ENCODE measurements around the gene CNKSR3.
"Not testable (repeated sequence)": the region's sequence is repeated elsewhere in the genome, so short reads cannot be mapped to it uniquely, and the experiment has no call there.

Gene CNKSR3

DNA sequence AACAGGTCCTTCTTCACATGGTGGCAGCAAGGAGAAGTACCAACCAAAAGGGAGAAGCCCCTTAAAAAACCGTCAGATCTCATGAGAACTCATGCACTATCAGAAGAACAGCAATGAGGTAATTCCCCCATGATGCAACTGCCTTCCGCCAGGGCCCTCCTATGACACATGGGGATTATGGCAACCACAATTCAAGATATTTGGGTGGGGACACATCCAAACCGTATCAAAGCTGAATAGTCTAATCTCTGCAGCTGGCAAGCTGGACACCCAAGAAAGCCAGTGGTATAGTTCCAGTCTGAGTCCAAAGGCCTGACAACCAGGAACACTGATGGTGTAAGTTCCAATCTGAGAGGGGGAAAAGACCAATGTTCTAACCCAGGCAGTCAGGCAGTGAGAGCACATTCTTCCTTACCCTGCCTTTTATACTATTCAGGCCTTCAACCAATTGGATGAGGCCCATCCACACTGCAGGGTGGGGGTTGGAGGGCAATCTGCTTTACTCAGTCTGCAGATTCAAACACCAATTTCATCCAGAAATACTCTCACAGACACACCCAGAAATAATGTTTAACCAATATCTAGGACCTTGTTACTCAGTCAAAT lies 17.9 kb upstream of the CNKSR3 start:
- DNase-seq (ENCODE audit: low read depth in 1 of 2, low spot score in 1 of 2) = no peak

DNA sequence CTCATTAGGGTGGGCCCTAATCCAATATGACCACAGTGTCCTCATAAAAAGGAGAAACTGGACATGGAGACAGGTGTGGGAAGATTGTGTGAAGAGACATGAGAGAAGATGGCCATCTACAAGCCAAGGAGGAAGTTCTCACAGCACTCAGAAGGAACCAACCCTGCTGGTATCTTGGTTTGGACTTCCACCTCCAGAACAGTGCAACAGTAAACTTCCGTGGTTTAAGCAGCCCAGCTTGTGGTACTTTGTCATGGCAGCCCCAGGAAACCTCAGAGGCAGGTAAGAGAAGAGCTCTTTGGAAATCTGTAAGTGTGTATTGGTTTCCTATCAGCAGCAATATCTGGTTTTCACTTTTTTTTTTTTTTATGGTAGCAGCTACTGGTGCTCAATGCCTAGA lies 16.5 kb upstream of the CNKSR3 start:
- no peak for DNase-seq (ENCODE audit: low read depth in 1 of 2, low spot score in 1 of 2)

DNA sequence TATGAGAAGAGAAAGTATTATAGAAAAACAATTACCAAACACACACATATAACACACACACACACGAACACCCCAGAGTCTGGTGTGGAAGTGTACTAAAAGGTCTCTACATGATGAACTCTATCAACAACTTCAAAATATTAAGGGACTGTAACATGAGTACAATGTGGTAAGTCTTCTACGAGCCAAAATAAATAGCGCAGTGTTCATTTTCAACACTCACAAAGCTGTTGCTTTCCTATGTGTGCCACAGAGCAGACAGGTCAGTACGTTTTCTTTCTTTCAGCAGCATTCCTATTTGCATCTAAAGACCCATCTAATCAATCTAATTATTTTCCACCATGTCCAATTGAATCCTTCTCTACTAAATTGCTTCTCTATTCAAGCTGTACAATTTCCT lies 12.1 kb upstream of the CNKSR3 start:
- DNase-seq (ENCODE audit: low read depth in 1 of 2, low spot score in 1 of 2) = no peak

DNA sequence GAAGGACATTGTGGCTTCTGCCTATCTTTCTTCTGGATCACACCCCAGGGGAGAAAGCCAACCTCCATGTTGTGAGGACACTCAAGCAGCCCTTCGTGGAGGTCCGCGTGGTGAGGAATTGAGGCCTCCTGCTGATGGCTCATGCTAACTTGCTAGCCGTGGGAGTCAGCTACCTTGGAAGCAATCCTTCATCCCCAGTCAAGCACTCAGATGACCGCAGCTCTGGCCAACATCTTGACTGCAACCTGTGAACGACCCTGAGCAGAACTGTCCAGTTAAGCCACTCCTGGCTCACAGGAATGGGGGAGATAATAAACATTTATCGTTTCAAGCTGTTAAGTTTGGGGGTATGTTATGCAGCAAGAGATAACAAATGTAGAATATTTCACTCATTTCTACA lies 10.9 kb upstream of the CNKSR3 start:
- no peak for DNase-seq (ENCODE audit: low read depth in 1 of 2, low spot score in 1 of 2)

DNA sequence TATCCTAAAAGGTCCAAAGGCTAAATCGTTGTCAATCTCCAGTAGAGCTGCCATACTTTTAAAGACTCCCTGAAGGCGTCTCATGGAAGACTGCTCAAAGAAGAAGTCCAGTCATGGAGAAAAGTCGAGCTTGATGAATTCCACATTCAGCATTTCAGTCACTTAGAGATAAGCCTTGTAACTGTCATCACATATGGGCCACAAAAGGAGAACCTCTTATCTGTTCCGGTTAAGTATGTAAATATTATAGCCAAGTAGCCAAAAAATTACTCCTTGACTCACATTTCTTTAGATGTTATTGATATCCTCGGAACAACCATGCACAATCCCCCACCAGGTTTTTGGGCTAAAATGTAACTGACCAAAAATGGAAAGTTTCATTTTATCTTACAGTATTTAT lies 9.8 kb upstream of the CNKSR3 start:
- DNase-seq (ENCODE audit: low read depth in 1 of 2, low spot score in 1 of 2) = no peak

DNA sequence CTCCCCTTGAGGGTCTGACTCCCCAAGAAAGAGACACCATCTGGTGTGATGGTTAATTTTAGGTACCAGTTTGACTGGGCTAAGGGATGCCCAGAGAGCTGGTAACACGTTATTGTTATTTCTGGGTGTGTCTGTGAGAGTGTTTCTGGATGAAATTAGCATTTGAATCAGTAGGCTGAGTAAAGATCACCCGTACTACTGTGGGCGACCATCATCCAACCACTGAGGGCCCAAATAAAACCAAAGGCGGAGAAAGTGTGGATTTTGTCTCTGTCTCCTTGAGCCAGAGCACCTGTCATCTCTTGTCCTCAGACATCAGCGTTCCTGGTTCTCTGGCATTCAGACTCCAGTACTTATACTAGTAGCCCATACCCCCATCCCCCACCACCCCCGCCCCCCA lies 7.9 kb upstream of the CNKSR3 start:
- no peak for DNase-seq (ENCODE audit: low read depth in 1 of 2, low spot score in 1 of 2)

DNA sequence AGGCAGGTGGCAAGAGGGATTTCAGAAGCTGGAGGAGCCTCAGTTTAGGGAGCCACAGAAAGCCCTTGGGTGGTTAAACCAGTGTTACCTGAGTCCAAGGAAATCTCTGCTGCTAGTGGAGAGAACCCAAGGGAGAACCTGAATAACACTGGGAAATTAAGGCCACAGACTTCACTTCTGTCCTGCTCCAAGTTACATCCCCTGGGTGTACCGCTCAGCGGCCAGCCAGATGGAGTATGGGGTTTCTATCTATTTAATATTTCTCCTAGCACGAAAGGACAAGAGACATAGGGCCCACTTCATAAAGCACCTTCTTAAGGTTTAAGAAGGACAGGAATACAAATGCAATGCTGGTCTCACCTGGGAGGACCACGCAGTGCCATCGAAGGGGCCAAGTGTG lies 5.8 kb upstream of the CNKSR3 start:
- DNase-seq (ENCODE audit: low read depth in 1 of 2, low spot score in 1 of 2) = no peak

DNA sequence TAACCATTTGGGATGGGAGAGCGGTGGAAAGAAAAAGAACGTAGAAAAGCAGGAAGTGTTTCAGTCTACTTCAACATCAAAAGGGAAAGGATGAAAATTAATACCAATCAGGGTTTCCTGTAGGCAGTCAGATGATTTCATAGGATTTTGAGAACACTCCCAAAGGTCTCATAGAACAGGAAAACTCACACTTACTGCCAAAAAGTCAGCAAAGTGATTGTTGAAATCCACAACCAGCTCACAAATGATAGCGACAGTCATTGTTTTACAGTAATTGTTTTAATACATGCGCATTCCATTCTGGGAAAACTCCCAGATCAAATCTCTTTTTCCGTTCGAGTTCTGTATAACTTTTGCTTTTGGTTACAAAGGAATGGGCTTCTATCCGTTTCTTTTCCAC lies 5.3 kb upstream of the CNKSR3 start:
- DNase-seq (ENCODE audit: low read depth in 1 of 2, low spot score in 1 of 2) = no peak

DNA sequence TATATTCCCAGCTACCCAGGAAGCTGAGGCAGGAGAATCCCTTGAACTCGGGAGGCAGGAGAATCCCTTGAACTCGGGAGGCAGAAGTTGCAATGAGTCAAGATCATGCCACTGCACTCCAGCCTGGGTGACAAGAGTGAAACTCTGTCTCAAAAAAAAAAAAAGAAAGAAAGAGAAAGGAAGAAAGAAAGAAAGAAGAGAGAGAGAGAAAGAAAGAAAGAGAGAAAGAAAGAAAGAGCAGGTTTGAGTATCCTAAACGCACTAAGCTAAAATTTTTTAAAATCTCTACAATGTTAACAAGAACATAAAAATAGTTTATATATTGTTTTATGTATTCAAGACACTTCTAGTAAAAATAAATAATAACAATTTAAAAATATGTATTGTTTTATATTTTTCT lies 4.6 kb upstream of the CNKSR3 start:
- not testable (repeated sequence) for DNase-seq (ENCODE audit: low read depth in 1 of 2, low spot score in 1 of 2)

DNA sequence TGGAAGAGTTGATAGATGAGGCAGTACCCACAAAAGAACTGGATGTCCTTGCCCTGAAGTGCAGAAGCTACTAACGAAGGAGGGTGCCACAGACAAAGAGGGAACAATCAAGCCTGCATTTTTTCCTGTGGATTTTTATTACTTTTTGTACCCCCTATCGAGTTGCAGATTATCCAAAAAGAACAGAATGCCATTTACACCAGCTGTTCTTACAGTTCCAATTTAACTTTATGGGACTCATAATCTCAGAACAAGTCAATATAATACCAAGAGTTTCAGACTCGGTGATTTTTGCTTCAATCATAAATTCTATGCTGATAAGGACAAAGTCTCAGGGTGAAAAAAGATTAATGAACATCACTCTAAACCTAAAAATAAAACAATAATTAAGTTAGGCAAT lies 4.0 kb upstream of the CNKSR3 start:
- no peak for DNase-seq (ENCODE audit: low read depth in 1 of 2, low spot score in 1 of 2)

DNA sequence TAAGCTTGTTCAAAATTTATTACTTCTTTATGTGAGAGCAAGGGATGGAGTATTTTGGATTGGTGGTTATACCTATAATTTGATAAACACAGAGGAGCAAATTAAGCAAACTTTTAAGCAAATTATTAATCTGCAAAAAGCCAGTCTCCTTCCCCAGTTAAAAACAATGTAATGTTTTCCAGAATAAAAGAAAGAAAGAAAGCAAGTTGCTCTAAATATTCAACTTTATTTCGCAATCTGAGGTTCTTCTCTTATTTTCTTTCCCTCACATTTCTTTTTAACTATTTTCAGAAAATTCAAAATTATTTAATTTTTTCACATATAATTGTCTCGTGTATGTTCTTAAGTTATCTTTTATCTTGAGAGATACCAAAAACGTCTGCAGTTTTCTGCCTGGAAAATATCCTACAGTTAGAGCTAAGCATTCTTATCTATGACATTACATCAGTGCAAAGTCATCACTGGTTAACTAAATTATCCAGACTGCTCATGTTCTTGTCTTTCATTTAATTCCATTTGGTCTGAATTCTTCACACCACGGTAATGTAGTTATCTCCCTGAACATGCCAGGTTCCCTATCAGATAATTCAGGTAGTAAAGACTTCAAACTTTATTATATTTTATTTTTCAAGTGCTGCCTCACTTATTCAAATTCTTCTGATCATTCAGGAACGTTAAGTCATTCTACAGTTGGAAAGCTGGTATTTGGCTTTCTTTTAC lies 3.3 kb upstream of the CNKSR3 start:
- no peak for DNase-seq (ENCODE audit: low read depth in 1 of 2, low spot score in 1 of 2)

DNA sequence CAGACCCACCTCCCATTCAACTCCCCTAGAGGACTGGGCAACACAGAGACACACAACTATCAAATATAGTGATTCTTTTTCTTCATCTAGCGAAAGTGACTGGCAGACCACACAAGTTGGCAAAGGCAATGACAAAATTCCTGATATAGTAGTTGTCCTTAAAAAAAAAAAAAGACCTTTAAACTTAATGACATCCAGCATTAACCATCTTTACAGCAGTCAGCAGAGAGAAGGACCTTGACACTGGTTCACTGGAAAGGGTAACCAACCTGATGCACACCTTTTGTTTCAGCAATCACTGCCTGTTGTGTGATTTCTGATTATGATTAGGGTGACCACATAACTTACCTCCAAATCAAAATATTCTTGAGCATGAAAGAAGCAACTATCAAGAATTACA lies 1.7 kb upstream of the CNKSR3 start:
- DNase-seq (ENCODE audit: low read depth in 1 of 2, low spot score in 1 of 2) = no peak

DNA sequence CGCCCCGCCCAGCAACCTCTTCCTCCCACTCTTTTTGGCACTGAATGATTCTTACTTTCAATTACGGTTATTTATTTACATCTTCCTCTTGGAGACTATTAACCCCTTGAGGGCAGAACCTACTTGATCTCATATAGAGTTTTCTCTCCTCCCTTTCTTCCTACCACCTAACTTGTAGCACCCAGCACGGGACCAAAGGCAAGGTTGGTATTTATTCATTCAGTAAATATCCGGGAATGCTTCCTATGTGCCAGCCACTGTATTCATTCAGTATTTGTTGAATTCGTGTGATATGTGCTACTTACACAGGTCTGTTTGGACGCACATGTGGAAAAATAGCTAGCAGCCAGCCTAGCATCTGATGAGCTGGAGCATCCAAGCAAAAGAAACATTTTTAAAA lies 1.3 kb upstream of the CNKSR3 start:
- no peak for DNase-seq (ENCODE audit: low read depth in 1 of 2, low spot score in 1 of 2)

DNA sequence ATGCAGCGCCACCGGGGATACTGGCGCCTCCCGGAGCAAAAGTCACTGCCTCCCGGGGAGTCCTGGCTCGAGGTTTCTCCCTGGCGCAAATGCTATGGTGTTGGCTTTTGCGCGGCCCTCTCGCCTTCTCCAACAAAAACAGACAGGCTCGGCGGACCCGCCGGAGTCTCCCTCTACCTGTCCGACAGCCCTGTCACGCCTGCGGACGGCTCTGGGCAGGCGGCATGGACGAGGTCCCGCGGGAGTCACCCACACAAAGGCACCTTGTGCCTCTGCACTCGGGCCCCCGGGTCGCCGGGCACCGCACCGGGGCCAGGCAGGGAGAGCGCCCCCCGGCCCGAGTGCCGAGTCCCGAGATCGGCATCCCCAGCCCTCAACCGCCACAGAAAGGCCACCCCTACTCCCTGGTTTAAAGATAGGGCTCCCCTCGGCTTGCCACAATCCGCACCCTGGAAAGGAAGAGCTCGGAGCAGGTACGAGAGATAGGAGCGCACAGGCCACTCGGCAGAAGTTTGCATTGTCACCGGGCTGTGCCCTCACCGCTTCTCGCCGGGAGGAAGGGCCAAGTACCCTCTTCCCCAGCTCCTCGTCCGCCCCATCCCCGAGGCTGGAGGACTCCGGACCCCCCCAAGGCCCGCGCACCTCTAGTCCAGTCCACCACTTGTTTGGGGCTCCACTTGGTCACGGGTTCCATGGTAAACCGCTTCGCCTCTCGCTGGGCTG lies 903 bp downstream of the CNKSR3 start:
- DNase-seq (ENCODE audit: low read depth in 1 of 2, low spot score in 1 of 2) = no peak

DNA sequence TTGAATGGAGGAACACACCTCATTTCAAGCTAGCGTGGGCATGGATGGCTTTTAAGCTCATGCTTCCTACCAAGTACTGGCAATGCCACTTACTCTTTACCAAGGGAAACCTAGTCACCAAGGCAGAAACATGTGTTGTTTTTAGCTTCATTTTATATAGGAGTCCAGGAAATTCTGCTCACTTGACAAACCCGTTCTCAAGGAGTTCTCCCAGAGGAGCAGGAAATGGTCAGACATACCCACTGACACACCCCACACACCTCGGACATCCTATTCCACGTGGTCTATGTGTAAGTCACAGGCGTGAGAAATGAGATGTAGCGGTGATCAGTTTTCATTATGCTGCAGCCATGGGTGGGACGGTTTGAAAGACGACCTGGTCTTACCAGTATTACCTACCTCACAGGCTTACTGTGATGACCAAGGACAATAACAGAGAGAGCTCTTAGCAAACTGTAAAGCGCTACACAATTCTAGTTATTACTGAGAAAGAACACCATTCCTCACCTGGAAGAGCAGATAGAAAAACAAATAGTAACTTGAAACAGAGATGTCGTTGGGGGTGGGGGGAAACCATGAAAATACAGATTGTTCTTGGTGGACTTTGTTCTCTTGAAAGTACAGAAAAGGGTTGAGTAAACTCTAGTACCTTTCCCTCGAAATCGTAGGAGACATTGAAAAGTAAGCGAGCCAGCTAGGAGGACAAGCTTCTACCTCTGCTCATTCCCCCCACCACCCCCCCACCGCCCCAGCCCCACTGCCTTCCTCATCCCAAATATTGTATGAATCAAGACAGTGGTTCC lies 1.7 kb downstream of the CNKSR3 start:
- DNase-seq (ENCODE audit: low read depth in 1 of 2, low spot score in 1 of 2) = no peak

DNA sequence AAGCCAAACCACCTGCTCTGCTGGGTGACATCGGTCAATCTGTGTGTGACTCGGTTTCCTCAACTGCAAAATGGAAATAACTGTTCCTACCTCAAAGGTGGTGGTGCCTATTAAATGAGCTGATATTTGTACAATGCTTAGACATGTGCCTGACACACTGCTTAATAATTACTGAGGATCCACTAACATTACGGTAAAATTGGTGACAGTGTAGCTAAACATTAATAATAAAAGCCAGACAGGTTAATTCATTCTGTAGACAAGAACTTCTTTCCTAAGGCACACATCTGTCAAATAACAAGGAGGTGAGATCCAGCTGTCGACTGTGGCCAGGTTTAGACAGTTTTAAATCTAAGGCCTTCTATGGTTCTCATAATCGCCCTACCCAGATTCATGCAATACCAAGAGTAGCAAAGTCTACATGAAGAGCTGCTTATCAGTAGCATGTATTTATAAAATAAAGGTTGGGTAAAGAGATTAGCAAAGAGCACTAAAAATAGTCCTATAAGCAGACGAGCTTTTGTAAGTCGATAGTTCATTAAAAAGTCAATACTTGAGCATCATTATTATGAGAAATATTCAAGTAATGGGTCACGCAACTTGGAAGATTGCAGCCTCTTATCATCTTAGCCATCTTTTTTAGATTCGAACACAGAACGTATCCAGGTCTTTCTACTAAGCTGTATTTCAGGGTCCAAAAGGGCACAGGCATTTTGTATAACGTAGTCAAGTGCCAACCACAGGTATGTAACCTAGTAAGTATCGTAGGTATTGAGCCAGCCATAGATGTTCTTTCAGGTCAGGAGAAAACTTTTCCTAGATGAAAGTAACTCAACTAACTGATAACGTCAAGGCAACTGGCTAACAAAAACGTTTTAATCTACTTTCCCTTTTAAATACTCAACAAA lies 3.2 kb downstream of the CNKSR3 start:
- DNase-seq (ENCODE audit: low read depth in 1 of 2, low spot score in 1 of 2) = no peak

DNA sequence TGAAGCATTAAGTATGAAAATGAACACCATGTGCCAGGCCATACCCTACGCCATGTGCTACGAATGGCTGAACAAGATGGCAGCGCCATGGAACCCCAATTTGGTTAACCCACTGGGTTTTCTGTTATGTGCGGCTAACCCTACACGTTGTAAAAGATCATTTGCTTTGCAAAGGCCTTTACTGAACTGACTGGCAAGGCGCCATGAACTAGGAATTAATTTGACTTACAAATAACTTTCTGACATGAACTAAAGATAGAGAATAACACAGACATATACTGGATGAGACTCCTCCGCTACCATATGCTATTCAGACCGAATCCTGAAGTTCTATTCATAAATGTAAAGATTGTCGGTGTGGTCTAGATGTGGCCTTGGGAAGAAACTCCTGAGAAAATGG lies 3.9 kb downstream of the CNKSR3 start:
- DNase-seq (ENCODE audit: low read depth in 1 of 2, low spot score in 1 of 2) = no peak

DNA sequence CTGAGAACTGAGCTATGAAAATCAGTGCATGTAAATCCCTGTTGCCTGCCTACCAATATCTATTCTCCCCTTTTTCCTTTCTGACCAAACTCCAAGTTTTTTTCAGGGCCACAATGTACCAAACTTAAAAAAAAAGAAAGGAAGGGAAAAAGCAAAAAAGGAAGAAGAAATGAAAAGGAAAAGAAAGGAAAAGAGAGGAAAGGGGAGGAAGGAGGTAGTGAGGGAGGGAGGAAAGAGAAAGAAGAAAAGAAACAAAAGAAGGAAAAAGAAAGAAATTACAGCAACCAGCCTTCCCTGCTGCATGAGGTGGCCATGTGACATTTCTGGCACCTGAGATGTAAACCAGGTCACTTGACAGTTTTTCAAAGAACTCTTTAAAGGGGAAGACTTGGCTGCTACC lies 4.4 kb downstream of the CNKSR3 start:
- DNase-seq (ENCODE audit: low read depth in 1 of 2, low spot score in 1 of 2) = no peak

DNA sequence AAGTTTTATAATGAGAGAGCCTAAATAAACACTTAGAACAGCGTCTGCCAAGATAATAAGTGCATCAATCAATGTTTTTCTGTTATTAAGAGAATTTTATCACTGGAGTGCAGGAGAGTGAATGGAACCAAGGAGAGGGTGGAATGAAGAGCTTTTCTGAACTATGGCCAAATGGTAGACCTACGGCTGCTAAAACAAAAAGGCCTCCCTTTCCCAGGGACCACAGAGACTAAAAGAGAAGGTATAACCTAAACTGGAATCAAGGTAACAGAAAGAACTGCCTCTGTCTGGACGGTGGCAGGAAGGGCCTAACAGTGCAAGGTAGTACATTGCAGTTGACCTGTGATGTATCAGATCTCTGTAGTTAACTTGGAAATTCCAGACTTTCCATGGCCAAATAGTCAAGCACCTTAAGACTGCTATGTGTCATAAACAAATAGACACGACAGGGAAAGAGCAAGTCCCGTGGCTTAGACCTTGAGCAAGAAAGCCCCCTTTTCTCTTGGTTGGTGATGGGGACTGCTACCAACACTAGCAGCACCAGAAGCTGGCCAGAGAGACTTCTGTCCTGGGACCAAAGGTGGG lies 5.5 kb downstream of the CNKSR3 start:
- no peak for DNase-seq (ENCODE audit: low read depth in 1 of 2, low spot score in 1 of 2)

DNA sequence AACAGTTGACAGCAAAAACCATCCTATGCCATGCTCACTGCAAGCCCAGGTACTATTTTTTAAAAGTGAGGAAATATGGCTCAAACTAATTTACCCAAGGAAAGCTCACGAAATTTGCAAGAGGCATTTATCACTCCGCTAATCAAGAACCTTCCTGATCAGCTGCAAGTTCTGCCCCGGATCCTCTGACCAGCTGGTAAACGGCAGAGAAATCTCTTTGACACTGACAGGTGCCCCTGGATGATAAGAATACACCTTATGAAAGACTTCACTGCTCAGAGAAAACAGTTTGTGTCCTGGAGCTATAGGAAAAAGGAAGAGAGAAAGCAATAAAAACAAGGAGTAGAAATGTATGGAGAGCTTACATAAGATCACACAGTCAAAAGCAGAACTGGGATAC lies 6.4 kb downstream of the CNKSR3 start:
- DNase-seq (ENCODE audit: low read depth in 1 of 2, low spot score in 1 of 2) = no peak
